ENCODE results near the gene PCDHGC5.

The PCDHGC5 gene

DNA sequence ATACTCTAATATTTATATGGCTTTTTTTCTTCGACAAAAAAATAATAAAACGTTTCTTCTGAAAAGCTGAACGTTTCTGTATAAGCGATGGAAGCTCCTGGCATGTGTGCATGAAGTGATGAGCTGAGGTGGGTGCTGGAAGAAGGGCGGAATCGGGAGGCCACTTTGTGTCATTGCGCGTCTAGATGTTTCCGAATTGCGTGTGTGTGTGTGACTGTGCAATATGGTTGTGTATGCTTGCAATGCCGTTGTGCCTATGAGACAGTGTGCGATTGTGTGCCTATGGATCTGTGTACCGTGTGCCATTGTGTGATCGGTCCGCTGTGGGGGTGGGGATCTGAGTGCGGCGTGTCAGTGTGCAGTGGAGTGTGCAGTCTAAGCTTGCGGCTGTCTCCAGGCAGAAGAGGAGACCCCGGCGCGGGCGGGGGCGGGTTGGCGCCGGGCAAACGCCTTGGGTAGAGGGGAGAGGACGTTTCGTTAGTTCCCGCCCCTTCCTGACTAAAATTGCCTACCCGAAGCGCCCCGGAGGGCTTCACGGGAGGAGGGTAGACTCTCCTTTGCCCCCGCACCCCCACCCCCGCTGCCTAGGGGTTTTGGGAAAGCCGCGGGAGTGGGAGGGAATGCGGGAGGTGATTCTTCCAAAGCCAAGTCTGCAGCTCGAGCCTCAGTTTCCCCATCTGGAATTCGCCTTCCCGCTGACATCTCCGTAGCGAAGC, 24.2 kb downstream of the PCDHGC5 start:
- DNase-seq: no peak
- Histone ChIP-seq H3K79me2 (ENCODE audit: low read length) (0 out of 2 replicates have a peak, but pooled peaks cover 6% of the 10 kb centered on the region), H3K27me3 (replicated peaks; ENCODE audit: insufficient read depth, low read length) (no peaks in the 10 kb centered on the region), H3K9ac (ENCODE audit: low read length) (peak overlapping the region; percentile 59; the same call in 1 of the 2 replicates), H2AFZ (ENCODE audit: low read length) (no peak overlapping the region), H4K20me1 (ENCODE audit: insufficient read depth, low read length) (no peaks in the 10 kb centered on the region), H3K4me3 (ENCODE audit: low read length) (peak overlapping the region; percentile 42), H3K27ac (ENCODE audit: low read length) (peak overlapping the region; percentile 83; the same call in 1 of the 2 replicates), H3K9me3 (replicated peaks; ENCODE audit: insufficient read depth, low read length) (no peaks in the 10 kb centered on the region), H3F3A (ENCODE audit: insufficient read depth, low read length) (peaks cover 35% of the 10 kb centered on the region), H3K4me2 (ENCODE audit: low read depth, low read length) (peak overlapping the region; percentile 79), H3K9me2 (replicated peaks; ENCODE audit: insufficient read depth, low read length) (no peaks in the 10 kb centered on the region), H3K36me3 (replicated peaks; ENCODE audit: insufficient read depth, low read length) (no peaks in the 10 kb centered on the region; the same call in 1 of the 2 replicates), H3K4me1 (ENCODE audit: low read length) (peaks cover 56% of the 10 kb centered on the region)
- TF ChIP-seq EZH2phosphoT487 (IDR thresholded peaks at IDR 0.05; ENCODE audit: low read length): no peak
- no peak for TF ChIP-seq CTCF (IDR thresholded peaks at IDR 0.05; ENCODE audit: low read length)
- no peak for TF ChIP-seq EZH2 (optimal IDR thresholded peaks at IDR 0.05; ENCODE audit: low read depth, low read length)

GRCh38 chr5:141513627-141514329, 24.9 kb downstream of the PCDHGC5 start:
- H2AFZ ChIP-seq (ENCODE audit: low read length): no peak overlapping the region
- peak overlapping the region; percentile 59; the same call in 1 of the 2 replicates for H3K9ac ChIP-seq (ENCODE audit: low read length)
- peak; percentile 78 for DNase-seq
- 0 out of 2 replicates have a peak, but pooled peaks cover 6% of the 10 kb centered on the region for H3K79me2 ChIP-seq (ENCODE audit: low read length)
- no peaks in the 10 kb centered on the region for H3K9me3 ChIP-seq (replicated peaks; ENCODE audit: insufficient read depth, low read length)
- TF ChIP-seq EZH2 (optimal IDR thresholded peaks at IDR 0.05; ENCODE audit: low read depth, low read length): no peak
- TF ChIP-seq EZH2phosphoT487 (IDR thresholded peaks at IDR 0.05; ENCODE audit: low read length): no peak
- no peak for TF ChIP-seq CTCF (IDR thresholded peaks at IDR 0.05; ENCODE audit: low read length)
- no peaks in the 10 kb centered on the region for H4K20me1 ChIP-seq (ENCODE audit: insufficient read depth, low read length)
- H3K27ac ChIP-seq (ENCODE audit: low read length): peak overlapping the region; percentile 83; the same call in 1 of the 2 replicates
- peaks cover 30% of the 10 kb centered on the region for H3F3A ChIP-seq (ENCODE audit: insufficient read depth, low read length)
- H3K4me2 ChIP-seq (ENCODE audit: low read depth, low read length): peak overlapping the region; percentile 79
- no peaks in the 10 kb centered on the region for H3K27me3 ChIP-seq (replicated peaks; ENCODE audit: insufficient read depth, low read length)
- H3K9me2 ChIP-seq (replicated peaks; ENCODE audit: insufficient read depth, low read length): no peaks in the 10 kb centered on the region
- H3K36me3 ChIP-seq (replicated peaks; ENCODE audit: insufficient read depth, low read length): no peaks in the 10 kb centered on the region; the same call in none of the 2 replicates
- peak overlapping the region; percentile 42 for H3K4me3 ChIP-seq (ENCODE audit: low read length)
- peaks cover 49% of the 10 kb centered on the region for H3K4me1 ChIP-seq (ENCODE audit: low read length)

GRCh38 chr5:141514330-141515133, 25.7 kb downstream of the PCDHGC5 start:
- Histone ChIP-seq H3K9me2 (replicated peaks; ENCODE audit: insufficient read depth, low read length) (no peaks in the 10 kb centered on the region), H3F3A (ENCODE audit: insufficient read depth, low read length) (peaks cover 30% of the 10 kb centered on the region), H3K79me2 (ENCODE audit: low read length) (no peaks in the 10 kb centered on the region), H2AFZ (ENCODE audit: low read length) (no peak overlapping the region), H3K9me3 (replicated peaks; ENCODE audit: insufficient read depth, low read length) (no peaks in the 10 kb centered on the region), H4K20me1 (ENCODE audit: insufficient read depth, low read length) (no peaks in the 10 kb centered on the region), H3K9ac (ENCODE audit: low read length) (peak overlapping the region; percentile 22; the same call in 1 of the 2 replicates), H3K27me3 (replicated peaks; ENCODE audit: insufficient read depth, low read length) (no peaks in the 10 kb centered on the region), H3K4me1 (ENCODE audit: low read length) (peaks cover 44% of the 10 kb centered on the region), H3K27ac (ENCODE audit: low read length) (peak overlapping the region; percentile 83), H3K36me3 (replicated peaks; ENCODE audit: insufficient read depth, low read length) (no peaks in the 10 kb centered on the region; the same call in none of the 2 replicates), H3K4me2 (ENCODE audit: low read depth, low read length) (peak overlapping the region; percentile 79; the same call in 1 of the 2 replicates), H3K4me3 (ENCODE audit: low read length) (no peak overlapping the region)
- TF ChIP-seq EZH2phosphoT487 (IDR thresholded peaks at IDR 0.05; ENCODE audit: low read length) (no peak), CTCF (IDR thresholded peaks at IDR 0.05; ENCODE audit: low read length) (no peak), EZH2 (optimal IDR thresholded peaks at IDR 0.05; ENCODE audit: low read depth, low read length) (no peak)
- no peak for DNase-seq

Measured in MM.1S (cell line).